HG03521 (cell line): ENCODE data around the gene FYCO1.
"Not testable (repeated sequence)": the region's sequence is repeated elsewhere in the genome, so short reads cannot be mapped to it uniquely, and the experiment has no call there.

Source experiments
- ATAC-seq: cut with Tn5 transposase; IDR thresholded peaks from one replicate; pipeline ENCODE4 v1.9.1; 2021; ENCODE audit warnings: mild to moderate bottlenecking, moderate library complexity; ENCODE audit not compliant: unreplicated experiment

The FYCO1 gene

DNA sequence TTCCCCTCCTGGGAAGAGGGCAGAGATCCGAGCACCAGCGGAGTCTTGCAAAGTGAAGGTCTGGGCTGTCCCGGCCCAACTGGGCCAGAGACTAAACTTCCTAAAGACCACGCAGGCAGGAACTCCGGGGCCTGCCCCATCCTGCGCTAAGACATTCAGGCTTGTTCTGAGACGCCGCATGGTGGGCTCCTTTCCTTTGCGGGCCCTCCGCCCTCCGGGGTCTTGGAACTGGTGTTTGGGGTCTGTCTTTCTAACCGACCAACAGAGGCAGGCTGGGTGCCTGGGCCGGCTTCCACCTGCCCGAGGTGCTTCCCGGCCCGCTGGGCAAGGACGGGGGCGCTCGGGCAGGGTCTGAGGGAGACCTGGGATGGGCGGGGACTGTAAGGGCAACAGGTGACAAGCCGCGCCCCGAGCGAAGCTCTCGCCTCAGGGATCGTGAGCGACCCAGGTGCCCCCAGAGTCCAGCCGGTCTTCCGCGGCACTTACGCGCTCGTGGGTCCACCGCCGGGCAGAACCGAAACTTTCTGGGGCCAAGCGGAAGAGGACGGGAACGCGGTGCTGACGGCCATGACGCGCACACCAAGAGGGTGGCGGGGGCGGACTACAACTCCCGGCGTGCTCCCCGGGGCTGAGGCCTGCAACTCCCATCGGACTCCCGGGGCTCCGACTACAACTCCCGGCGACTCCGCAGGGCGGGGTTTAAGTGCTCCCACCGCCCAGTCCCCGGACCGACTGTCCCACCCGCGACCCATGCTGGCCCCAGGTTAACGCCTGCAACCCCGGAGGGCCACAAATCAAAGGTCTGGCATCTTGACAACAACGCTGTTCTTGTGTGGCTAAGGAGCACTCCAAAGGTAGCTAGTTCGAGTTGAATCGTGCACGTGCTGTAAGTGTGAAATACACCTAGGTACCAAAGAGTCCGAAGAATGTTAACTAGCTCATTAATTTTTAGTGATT, at the start of gene FYCO1:
FYCO1 (minus strand) TSS at position 589 of the 957 bp plus-strand sequence. CDS start 10,914 bp downstream, outside the sequence.
- peak; percentile 96 for ATAC-seq

DNA sequence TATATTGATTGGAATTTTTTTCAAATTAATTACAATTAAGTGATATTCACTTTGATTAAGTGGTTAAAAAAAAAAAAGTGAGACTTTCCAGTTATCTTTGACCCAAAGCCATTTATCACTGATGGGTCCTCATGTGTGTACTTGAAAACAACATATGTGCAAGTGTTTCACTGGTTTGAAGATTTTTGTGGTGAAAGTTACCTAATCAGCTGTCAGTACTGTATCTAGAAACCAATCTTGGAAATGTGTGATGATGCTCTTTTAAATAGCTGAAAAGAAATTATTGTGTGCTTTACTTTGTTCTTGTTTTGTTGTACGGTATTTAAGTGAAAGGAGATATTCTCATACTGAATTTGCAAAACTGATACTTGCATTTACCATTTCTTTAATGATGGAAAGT, 43.3 kb upstream of the FYCO1 start:
- ATAC-seq: no peak

GRCh38 chr3:46038071-46038470, 42.4 kb upstream of the FYCO1 start:
- not testable (repeated sequence) for ATAC-seq

DNA sequence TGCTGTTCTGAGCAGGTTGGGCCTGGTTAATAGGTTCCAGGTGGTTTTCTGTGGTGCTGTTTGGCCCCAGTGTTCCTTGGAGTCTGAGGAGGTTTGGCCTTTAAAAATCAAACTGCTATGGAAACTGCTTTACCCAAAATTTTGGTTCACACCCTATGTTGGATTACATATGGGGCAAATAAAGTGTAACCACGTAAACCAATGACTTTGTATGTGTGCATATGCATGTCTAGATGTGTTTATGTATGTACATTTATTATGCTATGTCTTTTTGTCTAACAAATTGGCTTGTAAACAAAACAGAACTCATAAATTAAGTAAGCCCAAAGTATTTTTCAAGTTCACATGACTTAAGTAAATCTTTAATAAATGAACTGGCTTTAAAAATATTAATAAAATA, 40.6 kb upstream of the FYCO1 start:
- ATAC-seq: no peak

GRCh38 chr3:46031747-46032146, 36.1 kb upstream of the FYCO1 start:
- no peak for ATAC-seq

- no peak for ATAC-seq
Observed at GRCh38 chr3:46031269-46031668, 35.6 kb upstream of the FYCO1 start.

- ATAC-seq: no peak
Observed at GRCh38 chr3:46030626-46031025, 35.0 kb upstream of the FYCO1 start.

- ATAC-seq: no peak
Observed at GRCh38 chr3:46029953-46030543, 34.4 kb upstream of the FYCO1 start.

DNA sequence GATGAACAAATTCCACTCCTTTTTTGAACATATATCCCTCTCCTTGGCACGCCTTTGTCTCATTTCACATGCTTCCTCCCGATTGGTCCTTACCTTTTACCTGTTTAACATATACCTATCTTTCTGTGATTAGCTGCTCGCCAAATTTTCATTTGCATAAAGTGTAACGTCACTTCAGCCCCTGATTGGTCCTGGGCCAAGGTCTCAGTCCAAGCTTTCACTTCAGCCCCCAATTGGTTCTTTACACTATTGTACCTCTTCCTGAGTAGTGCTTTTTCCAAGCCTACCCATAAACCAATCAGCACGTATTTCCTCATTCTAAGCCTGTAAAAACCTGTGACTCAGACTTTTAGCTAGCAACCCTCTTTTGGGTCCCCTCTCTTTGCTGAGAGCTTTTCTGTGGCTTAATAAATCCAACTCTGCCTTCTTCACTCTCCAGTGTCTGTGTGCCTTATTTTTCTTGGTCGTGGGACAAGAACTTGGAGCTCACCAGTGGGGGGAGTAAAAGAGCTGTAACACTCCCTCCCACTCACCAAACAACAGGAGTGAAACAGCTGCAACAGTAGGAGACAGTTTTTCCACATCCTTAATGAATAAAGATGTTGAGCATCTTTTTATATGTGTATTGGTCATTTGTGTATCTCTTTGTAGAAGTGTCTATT, 32.2 kb upstream of the FYCO1 start:
- no peak for ATAC-seq

DNA sequence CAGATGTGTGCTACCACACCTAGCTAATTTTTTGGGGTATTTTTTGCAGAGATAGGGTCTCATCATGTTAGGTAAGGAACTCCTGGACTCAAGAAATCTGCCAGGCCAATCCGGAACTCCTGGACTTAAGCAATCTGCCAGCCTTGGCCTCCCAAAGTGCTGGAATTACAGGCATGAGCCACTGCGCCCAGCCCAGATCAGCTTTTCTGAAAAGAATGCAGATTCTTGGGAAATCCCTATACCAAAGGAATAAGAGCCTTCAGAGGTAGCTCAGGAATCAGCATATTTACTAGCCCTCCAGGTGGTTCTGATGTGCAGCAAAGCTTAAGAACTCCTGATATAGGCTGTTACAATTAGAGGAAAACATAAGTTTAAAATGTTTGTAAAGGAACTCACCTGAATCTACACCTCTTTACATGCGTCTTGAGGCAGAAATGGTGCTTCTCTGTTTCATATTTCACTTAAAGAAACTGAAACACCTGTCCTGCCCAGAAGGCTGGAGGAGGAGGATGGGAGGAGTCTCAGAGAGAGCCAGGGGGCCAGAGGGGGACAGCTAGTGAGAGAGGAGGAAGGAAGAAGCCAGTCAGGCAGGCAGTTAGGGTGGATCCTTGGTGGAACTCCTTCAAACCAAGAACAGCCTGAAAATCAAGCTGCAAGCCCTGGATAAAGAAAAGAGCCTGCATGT, 31.5 kb upstream of the FYCO1 start, which contains the start of gene XCR1:
XCR1 (minus strand) TSS at position 463 of the 685 bp plus-strand sequence. CDS start 5,536 bp downstream, outside the sequence.
- no peak for ATAC-seq

- no peak for ATAC-seq
Observed at GRCh38 chr3:46025139-46025538, 29.5 kb upstream of the FYCO1 start.

DNA sequence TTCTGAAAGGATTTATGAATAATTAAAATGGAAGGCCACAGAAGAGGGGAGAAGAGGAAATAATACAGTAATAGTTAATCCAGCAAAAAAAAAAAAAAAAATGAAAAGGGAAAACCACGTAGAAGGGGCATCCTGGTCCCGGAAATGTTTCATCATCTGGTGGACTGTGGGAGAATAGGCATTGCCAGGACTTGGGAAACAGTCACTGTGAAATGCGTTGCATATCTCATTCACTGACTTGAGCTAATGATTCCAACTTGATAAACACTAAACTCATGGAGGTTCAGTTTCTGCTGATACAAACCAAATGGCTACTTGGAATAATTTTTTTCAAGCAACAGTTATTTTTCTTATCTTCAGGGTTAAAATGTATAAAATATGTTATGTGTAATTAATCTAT, 28.5 kb upstream of the FYCO1 start:
- no peak for ATAC-seq

DNA sequence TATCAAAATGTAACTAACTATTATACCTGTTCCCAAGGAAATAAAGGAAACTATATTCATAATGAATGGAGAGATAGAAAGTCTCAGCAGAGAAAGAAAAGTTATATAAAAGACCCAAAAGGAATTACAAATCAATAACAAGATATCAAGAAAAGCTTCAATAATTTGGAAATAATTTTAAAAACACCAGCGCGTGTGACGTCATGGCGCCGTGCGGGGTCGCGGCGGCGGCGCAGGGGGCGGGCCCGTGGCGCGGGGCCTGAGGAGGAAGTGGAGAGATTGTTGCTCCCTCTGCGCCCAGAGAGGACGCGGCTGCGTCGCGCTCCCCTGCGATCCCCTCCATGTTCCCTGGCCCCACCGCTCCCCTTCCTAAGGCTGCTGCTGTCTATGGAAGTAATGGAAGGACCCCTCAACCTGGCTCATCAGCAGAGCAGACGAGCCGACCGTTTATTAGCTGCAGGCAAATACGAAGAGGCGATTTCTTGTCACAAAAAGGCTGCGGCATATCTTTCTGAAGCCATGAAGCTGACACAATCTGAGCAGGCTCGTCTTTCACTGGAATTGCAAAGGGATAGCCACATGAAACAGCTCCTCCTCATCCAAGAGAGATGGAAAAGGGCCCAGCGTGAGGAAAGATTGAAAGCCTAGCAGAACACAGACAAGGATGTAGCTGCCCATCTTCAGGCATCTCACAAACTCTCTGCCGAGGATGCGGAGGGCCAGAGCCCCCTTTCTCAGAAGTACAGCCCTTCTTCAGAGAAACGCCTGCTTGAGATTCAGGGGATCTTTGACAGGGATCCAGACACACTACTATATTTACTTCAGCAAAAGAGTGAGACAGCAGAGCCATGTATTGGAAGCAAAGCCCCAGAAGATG, 27.5 kb upstream of the FYCO1 start:
- ATAC-seq: no peak

- no peak for ATAC-seq
Observed at GRCh38 chr3:46021516-46021915, 25.9 kb upstream of the FYCO1 start.

DNA sequence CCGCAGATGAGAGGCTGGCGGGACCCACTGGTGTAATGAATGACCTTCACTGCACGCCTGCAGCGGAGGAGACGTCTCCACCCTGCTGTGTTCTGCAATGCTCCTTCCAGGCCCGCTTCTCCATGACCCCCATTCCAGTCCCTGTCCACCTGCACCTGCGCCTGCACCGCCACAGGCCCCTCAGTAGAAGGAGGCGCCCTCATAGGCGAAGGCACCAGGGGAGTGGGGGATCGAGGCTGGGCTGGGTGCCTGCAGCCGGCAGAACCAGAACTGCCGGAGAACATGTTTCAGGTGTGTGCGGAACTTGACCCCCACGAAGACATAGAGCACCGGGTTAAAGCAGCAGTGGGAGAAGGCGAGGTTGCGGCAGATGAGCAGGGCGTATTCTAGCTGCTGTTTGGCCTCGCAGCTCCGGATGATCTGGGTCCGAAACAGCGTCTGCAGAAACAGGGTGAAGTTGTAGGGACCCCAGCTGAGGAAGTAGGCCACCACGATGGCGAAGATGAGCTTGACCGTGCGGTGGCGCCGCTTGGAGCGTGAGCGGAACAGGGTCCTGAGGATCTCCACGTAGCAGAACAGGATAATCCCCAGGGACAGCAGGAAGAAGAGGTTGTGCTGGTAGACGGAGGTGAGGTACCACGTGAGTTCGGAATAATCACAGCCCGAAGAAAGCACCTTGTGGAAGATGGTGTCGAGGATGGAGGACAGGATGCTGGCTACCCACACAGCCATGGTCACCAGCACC, 25.3 kb upstream of the FYCO1 start:
- no peak for ATAC-seq

GRCh38 chr3:46019707-46020106, 24.1 kb upstream of the FYCO1 start:
- ATAC-seq: no peak

GRCh38 chr3:46017720-46018119, 22.1 kb upstream of the FYCO1 start:
- no peak for ATAC-seq

DNA sequence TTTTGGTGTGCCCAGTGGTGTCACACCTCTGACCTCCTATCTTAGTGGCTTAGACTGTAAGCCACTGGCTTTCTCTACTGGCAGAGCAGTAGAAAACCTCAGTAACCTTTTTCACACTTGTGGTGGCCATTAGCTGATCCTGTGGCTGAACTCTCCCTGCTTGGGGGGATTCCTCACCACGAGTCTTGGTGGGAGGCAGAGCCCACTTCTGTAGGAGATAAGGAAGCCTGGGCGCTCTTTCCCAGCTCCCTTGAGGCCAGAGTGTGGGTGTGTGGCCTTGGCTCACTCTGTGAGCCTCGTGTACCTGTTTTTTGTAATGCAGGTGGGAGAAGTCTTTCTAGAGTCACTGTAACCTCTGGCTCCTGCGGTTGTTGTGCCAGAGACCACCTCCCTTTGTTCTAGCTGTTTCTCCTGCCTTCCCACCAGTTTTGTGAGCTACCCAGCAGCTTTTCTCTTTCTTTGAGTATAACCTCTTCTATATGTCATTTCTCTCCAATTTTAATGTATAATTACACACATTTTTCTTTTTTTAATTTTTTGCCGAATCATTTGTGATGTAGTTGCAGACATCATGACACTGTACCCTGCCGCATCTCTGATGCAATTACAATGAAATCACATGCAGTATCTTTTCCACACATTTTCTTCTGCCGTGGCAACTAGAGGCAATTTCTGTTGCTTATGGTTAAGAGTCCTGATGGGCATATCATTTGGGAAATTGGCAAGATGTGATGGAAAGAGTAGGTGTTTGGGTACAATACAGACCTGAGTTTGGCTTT, 17.9 kb upstream of the FYCO1 start:
- no peak for ATAC-seq

GRCh38 chr3:46012246-46012645, 16.6 kb upstream of the FYCO1 start:
- no peak for ATAC-seq
